Amygdala (tissue), 56 donors: ENCODE data around the gene GIPC2.
A peak's percentile ranks its signal among the peaks of the same experiment; 100 is the strongest.

Experiments
- DNase-seq, 56 donors: peaks; one replicate each; lab custom pipeline; 2025; lab: John Stamatoyannopoulos, UW

GIPC2 gene

GRCh38 chr1:78136680-78137079 lies 90.9 kb downstream of the GIPC2 start:
- DNase-seq: no peak

- DNase-seq: no peak
These were observed 95.9 kb downstream of the GIPC2 start for GRCh38 chr1:78141531-78142231.

DNA sequence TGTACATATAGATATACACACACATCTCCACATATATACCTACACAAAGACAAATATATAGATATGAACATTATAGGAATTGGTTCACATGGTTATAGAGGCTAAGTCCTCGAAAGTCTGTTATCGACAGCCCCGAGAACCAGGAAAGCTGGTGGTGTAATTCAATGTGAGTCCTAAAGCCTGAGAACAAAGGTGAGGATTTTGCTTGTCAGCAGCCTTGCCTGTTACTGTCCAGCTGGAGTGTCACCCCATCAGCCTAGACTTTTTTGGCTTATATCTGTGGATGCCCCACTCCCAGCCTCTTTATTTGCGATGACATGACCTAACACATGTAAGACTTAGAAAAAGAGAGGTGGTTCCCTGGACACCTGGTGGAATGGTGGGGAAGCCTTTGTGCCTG lies 97.0 kb downstream of the GIPC2 start:
- DNase-seq: no peak

DNA sequence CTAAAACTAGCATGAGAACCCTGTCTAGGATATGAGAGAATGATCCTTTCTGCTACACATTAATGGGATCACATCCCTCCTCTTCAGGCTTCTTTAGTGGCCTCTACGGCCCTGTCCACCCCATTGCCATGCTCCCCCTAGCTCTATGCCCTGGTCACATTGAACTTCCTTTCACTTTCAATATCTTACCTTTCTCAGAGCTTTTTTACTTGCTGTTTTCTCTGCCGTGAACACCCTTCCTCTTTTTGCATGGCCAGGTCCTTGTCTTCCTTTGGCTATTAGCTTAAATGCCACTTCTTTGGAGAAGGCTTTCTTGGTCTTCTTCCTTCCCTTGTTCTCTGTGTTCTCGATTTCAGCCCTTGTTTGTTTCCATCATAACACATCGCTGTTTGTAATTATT lies 97.4 kb downstream of the GIPC2 start:
- no peak for DNase-seq

- DNase-seq: no peak
These were observed 97.9 kb downstream of the GIPC2 start for GRCh38 chr1:78143673-78144072.

- peak in 28 of 56 donors; percentile 0 to 66 (median 11) for DNase-seq
These were observed 99.4 kb downstream of the GIPC2 start for GRCh38 chr1:78145105-78145580.

DNA sequence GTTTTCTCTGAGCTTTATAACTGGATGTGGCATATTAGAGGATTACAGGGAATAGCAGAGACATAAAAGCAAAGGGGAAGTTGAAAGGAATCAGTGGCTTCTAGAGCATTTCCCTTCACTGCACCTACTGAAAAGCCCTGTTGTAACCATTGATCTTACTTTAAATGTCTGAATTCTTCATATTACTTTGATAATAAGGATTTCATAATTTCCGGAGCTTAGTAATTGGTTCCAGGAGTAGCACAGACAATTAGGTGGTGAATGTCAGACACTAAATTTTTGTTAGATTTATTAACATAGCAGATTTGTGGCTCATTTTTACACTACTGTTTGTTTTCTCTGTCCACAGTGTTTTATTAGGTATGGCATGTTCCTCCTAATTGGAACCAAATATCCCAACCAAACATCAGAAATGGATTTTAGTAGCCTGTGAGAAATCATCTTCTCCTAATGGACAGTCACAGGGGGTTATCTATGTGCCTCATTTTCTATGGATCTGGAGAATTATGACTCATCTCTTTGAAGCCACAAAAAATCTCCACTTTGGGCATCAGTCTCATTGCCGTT lies 100.5 kb downstream of the GIPC2 start:
- DNase-seq: no peak

DNA sequence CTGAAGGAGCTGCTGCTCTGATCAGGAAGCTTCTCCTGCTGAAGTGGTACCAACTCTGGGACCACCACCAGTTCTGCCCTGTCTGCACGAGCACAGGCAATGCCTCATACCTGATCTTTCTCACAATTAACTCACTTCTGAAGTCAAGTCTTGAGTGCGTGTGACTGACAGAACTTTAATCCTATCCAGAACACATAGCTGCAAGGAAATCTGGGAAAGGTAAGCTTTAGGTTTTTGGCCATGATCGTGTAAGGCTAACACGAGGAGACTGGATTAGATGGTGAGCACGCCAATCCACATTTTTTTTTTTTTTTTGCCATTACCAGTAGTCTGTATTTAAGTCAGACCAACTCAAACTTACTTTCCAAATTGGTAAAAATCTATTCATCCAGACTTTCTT lies 101.3 kb downstream of the GIPC2 start:
- DNase-seq: no peak

DNA sequence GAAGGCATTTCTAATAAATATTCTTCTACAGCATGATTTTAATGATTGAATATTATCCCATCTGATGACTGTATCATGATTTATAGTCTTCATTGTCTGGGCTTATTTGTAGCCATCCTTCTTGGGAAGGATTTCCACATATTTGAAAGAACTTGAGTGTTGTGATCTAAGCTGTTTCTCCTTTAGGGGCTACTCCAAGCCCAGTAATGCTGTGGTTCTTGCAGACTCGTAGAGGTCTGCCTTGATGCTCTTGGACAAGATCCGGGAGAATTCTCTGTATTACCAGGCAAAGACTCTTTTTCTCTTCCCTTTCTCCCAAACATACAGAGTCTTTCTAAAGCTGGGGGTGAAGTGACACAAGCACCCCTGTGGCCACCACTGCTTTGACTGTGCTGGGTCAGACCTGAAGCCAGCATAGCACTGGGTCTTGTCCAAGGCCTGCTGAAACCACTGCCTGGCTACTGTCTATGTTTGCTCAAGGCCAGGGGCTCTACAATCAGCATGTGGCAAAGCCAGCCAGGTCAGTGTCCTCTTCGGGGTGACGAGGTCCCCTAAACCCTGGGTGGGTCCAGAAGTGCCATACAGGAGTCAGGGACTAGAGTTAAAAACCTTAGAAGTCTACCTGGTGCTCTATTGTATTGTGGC lies 107.4 kb downstream of the GIPC2 start:
- no peak for DNase-seq

GRCh38 chr1:78155121-78155520 lies 109.4 kb downstream of the GIPC2 start:
- DNase-seq: no peak

- DNase-seq: no peak
These were observed 111.2 kb downstream of the GIPC2 start for GRCh38 chr1:78156805-78157521.

DNA sequence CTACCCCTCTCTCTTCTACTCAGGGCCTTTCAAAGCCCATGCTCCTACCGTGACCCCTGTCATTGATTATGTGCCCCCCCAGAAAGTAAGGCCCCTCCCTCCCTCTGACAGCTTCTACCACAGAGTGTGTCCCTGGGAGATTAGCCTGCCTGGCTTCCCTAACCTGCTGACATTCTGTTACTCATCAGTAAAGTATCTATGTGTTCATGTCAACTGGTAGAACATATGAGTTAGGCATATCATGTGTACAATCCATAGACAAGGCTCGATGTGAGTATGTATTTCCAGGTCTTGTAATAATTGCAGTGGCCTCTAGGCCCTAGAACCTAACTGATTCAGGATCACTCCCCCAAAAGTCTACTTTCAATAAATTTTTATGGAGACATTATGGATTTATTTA lies 120.0 kb downstream of the GIPC2 start:
- no peak for DNase-seq

DNA sequence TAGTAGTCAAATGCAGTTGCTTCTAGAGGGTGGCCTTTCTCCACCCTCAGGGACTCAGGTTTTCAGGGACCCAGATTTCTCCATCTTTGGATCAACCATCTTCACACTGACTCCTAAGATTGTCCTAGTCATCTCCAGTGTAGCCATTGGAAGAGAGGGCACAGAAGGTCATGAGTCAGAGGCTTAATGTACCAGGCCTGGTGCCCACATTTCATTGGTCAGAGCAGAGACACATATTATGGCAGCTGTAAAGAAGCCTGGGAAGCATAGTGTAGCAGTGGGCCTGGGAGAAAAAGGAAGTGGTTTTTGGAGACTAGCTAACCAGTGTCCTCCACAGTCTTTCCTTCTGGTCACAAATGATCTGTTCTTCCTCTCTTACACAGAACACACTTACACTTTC lies 122.5 kb downstream of the GIPC2 start:
- no peak for DNase-seq

GRCh38 chr1:78170859-78171258 lies 125.1 kb downstream of the GIPC2 start:
- DNase-seq: no peak

GRCh38 chr1:78171736-78172590 lies 126.2 kb downstream of the GIPC2 start:
- no peak for DNase-seq

DNA sequence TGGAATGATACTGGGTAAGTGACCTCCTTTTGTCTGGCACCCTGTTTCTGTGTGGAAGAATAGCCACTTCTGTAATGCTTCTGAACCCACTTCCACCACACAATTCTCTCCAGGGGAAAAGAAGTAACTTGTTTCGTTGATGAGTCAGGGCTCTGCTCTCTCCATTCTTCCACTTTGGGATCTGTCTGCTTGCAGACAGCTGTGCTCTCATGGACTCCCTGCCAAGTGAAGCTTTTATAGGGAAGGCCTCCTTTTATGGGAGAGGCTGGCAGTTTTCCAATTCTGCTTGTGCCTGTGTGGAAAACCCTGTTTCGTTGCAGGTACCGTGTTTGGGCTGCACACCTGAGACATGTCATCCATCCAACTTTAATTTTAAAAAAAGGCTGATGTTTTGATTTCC lies 130.7 kb downstream of the GIPC2 start:
- DNase-seq: no peak

GRCh38 chr1:78177708-78178270 lies 132.0 kb downstream of the GIPC2 start:
- DNase-seq: no peak

DNA sequence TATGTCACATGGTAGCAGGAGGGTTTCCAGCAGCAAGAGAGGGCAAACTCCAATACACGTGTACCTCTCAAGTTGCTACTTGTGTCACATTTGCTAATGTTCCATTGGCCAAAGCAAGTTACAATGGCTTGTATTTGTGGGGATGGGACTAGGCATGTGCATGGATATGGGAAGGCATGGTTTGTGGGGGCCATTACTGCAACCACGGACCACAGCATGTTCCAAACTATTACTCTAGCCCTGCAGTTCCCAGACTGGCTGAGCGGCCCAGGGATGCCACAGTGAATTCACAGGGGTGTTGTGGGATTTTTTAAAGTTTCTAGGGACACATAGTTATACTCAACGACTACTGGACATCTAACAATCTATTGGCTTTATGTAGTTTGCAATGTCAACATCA lies 133.1 kb downstream of the GIPC2 start:
- no peak for DNase-seq

DNA sequence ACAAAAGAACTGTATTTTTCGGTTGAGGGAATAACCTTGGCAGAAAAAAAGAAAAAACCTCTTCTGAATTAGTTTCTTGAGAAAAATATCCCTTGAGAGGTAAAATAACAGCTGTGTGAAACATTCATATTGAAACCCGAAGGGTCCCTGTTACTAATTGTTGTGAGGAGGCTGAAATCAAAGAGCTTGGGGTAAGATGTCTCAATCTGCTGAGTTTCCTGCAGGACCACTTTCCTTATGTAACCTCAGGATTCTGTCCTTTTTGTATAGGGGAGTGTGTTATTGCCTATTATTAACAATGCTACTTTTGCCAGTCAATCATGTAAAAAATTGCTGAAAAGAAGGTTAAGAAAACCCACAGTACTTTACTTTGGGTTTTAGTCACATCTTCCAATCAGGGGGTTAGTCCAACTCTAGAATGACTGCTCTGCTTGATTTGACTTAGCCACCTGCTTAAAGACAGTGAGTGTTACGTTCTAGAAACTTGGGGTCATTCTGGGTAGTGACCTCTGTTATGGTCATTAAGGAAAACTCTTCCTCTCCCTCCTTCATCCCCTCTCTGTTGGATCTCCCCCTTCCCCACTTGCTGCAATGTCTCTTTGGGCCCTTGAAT lies 138.8 kb downstream of the GIPC2 start:
- DNase-seq: no peak
